DMS79 (cell line): Measurements from ENCODE around the gene UBTD1.
"Not testable (repeated sequence)": the region's sequence is repeated elsewhere in the genome, so short reads cannot be mapped to it uniquely, and the experiment has no call there.

Experiments
- DNase-seq: peaks from one replicate; lab custom pipeline; 2025; lab: John Stamatoyannopoulos, UW

Gene UBTD1

GRCh38 chr10:97498841-97499560, at the start of gene UBTD1:
UBTD1 (plus strand) TSS chr10:97498924; CDS start chr10:97499204, 280 bp downstream.
- no peak for DNase-seq

- no peak for DNase-seq
Observed at GRCh38 chr10:97450828-97451227, 47.9 kb upstream of the UBTD1 start.

- no peak for DNase-seq
Observed at GRCh38 chr10:97451605-97452004, 47.1 kb upstream of the UBTD1 start.

GRCh38 chr10:97452352-97452751, 46.4 kb upstream of the UBTD1 start:
- no peak for DNase-seq

- DNase-seq, result no peak
Observed at GRCh38 chr10:97454330-97455036, 44.2 kb upstream of the UBTD1 start.

GRCh38 chr10:97456034-97456685, 42.6 kb upstream of the UBTD1 start:
- no peak for DNase-seq

- DNase-seq, result no peak
Observed at GRCh38 chr10:97456686-97457065, 42.0 kb upstream of the UBTD1 start.

GRCh38 chr10:97459111-97459510, 39.6 kb upstream of the UBTD1 start:
- DNase-seq, result no peak

- DNase-seq, result no peak
Observed at GRCh38 chr10:97459933-97460332, 38.8 kb upstream of the UBTD1 start.

GRCh38 chr10:97462309-97462708, 36.4 kb upstream of the UBTD1 start:
- no peak for DNase-seq

- DNase-seq, result peak; percentile 4
Observed at GRCh38 chr10:97463363-97464132, 35.2 kb upstream of the UBTD1 start.

- no peak for DNase-seq
Observed at GRCh38 chr10:97464226-97464625, 34.5 kb upstream of the UBTD1 start.

GRCh38 chr10:97465982-97466381, 32.7 kb upstream of the UBTD1 start:
- no peak for DNase-seq

GRCh38 chr10:97466755-97467154, 32.0 kb upstream of the UBTD1 start:
- no peak for DNase-seq

- no peak for DNase-seq
Observed at GRCh38 chr10:97468162-97468561, 30.6 kb upstream of the UBTD1 start.

GRCh38 chr10:97468781-97469180, 29.9 kb upstream of the UBTD1 start:
- DNase-seq, result not testable (repeated sequence)

GRCh38 chr10:97474918-97475317, 23.8 kb upstream of the UBTD1 start:
- no peak for DNase-seq

GRCh38 chr10:97475936-97476594, 22.7 kb upstream of the UBTD1 start:
- no peak for DNase-seq

- not testable (repeated sequence) for DNase-seq
Observed at GRCh38 chr10:97479410-97479809, 19.3 kb upstream of the UBTD1 start.

GRCh38 chr10:97479939-97480338, 18.8 kb upstream of the UBTD1 start:
- no peak for DNase-seq

GRCh38 chr10:97481071-97481470, 17.7 kb upstream of the UBTD1 start:
- no peak for DNase-seq

GRCh38 chr10:97482381-97482780, 16.3 kb upstream of the UBTD1 start:
- no peak for DNase-seq
